ENCODE measurements around the gene PHLPP1.

Gene PHLPP1

DNA sequence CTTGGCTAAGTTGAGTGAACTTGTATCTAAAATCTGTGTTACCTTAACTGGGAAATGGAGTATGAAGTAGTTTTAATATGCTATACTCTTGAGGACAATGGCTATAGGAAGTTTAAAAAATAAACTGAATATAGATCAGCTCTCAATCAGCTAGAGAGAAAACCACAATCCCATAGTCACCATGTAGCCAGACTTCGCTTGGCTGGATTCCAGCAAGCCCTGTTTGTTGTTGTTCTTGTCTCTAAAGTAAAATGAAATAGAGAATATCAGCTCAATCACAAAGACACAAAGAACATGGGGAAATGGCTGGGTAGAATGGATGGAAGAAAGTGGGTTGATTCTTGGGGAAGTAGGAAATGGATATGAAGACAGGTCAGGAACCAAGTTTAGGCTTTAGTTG lies 234.9 kb downstream of the PHLPP1 start:
- Mint-ChIP-seq H3K36me3 (peaks cover 31 to 36% of the 10 kb centered on the region in 2 donors), H3K4me1 (peaks cover 0 to 6% of the 10 kb centered on the region in 2 donors), H3K9me3 (no peaks in the 10 kb centered on the region), H3K27me3 (no peaks in the 10 kb centered on the region), H3K27ac (no peak overlapping the region), H3K4me3 (no peak overlapping the region)
- ATAC-seq (replicated peaks) (no peak), DNase-seq (no peak)

DNA sequence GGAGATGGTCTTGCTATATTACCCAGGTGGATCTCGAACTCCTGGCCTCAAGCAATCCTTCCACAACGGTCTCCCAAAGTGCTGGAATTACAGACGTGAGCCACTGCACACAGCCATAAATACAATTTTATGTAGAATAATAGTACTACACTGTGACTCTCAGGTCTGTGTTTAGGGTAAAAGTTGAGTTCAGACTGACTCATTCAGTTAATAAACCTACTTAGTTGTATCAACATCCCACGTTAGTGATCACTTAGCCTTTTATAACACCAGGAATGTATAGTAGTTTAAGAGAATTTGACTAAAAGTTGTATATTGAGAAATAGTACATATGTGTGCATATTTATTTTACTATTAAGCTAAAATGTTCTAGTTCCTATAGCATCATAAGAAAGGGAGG lies 237.5 kb downstream of the PHLPP1 start:
- DNase-seq (no peak), ATAC-seq (replicated peaks) (no peak)
- Mint-ChIP-seq H3K36me3 (peaks cover 26 to 35% of the 10 kb centered on the region in 2 donors), H3K4me1 (peaks cover 0 to 13% of the 10 kb centered on the region in 2 donors), H3K27me3 (no peaks in the 10 kb centered on the region), H3K27ac (no peak overlapping the region), H3K9me3 (no peaks in the 10 kb centered on the region), H3K4me3 (no peak overlapping the region)

DNA sequence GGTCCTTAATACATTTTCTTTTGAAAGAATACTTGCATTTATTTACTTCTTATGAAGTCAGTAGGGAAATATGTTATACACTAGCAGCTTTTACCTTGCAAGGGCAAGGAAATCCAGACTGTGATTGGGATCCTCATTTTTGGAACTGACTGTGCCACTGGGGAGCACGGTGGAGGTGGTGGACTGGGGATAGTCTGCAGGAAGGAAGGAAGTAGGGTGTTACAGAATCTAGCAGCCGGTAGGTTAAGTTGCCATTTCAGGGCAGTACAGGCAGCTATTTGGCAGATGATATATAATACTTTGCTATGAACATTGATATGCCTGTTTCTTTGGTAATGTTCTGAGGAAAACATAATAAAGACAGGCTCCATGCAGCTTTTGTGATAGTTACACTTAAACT lies 238.3 kb downstream of the PHLPP1 start:
- peaks cover 29 to 38% of the 10 kb centered on the region in 2 donors for H3K36me3 Mint-ChIP-seq
- peaks cover 0 to 16% of the 10 kb centered on the region in 2 donors for H3K4me1 Mint-ChIP-seq
- no peak overlapping the region for H3K27ac Mint-ChIP-seq
- no peak overlapping the region for H3K4me3 Mint-ChIP-seq
- ATAC-seq (replicated peaks) (no peak), DNase-seq (no peak)
- no peaks in the 10 kb centered on the region for H3K27me3 Mint-ChIP-seq
- H3K9me3 Mint-ChIP-seq, result no peaks in the 10 kb centered on the region

DNA sequence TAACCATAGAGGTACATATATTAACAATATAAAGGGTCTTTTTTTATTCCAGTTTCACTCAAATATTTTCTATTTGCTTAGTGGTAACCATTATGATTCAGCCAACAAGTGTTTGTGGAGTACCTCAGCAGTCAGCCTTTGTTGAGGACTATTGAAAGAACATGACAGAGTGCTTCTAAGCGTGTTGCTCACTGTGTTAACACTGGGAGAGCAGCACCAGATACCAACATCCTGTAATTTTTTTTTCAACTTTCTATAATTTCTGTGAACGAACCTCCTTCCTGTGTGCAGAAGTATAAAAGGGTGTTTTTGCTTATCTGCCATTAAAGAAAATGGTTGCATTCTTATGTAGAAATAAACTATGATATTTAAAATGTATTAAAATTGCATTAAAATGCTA lies 239.0 kb downstream of the PHLPP1 start:
- DNase-seq (no peak), ATAC-seq (replicated peaks) (no peak)
- Mint-ChIP-seq H3K4me3 (no peak overlapping the region), H3K4me1 (peaks cover 0 to 16% of the 10 kb centered on the region in 2 donors), H3K27ac (no peak overlapping the region), H3K27me3 (no peaks in the 10 kb centered on the region), H3K9me3 (no peaks in the 10 kb centered on the region), H3K36me3 (peaks cover 32 to 39% of the 10 kb centered on the region in 2 donors)

GRCh38 chr18:62957885-62958472 lies 242.6 kb downstream of the PHLPP1 start:
- Mint-ChIP-seq H3K36me3 (peaks cover 24 to 29% of the 10 kb centered on the region in 2 donors), H3K9me3 (no peaks in the 10 kb centered on the region), H3K27ac (no peak overlapping the region), H3K4me1 (peaks cover 0 to 16% of the 10 kb centered on the region in 2 donors), H3K27me3 (no peaks in the 10 kb centered on the region), H3K4me3 (no peak overlapping the region)
- DNase-seq (peak; percentile 49), ATAC-seq (replicated peaks) (peak; percentile 79 to 84)

DNA sequence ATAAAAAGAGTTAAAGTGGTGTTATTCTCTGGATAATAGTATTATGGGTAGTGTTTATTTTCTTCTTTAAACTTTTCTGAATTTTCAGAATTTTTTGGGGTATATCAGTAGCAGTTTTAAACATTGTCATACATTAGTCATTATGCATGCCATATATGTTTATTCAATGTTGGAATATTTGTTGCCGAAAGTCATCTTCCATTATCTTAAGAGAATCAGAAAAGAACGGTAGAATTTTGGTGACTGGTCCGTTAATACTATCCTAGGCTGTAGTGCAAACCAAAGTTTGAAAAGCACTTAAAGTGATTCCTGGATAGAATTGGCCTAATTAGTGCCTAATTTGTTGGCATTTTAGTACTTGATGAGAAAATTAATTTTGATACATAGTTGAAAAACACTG lies 244.1 kb downstream of the PHLPP1 start:
- ATAC-seq (replicated peaks), result no peak
- no peak for DNase-seq
- H3K9me3 Mint-ChIP-seq, result no peaks in the 10 kb centered on the region
- H3K4me3 Mint-ChIP-seq, result no peak overlapping the region
- peaks cover 0 to 10% of the 10 kb centered on the region in 2 donors for H3K4me1 Mint-ChIP-seq
- H3K36me3 Mint-ChIP-seq, result peaks cover 31 to 32% of the 10 kb centered on the region in 2 donors
- H3K27me3 Mint-ChIP-seq, result no peaks in the 10 kb centered on the region
- H3K27ac Mint-ChIP-seq, result no peak overlapping the region

DNA sequence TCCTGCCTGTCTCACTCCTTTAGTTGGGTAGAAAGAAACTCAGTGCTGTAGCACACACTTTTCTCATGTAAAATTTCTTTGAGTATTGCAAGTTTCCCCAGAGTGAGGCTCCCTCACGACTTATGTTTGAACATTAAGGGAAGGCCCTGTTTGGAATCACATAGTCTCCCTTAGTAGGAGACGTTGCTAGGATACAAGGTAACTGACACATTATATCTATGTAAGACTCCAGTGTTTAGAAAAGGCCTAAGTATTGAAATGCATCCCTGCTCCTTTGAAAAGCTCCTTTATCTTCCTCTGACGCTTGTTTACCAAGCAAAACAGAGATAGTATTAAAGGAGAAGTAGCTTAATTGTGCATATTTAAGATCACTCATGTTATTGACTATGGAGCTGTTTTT lies 248.2 kb downstream of the PHLPP1 start:
- H3K27ac Mint-ChIP-seq, result no peak overlapping the region
- no peaks in the 10 kb centered on the region for H3K4me1 Mint-ChIP-seq
- no peaks in the 10 kb centered on the region for H3K9me3 Mint-ChIP-seq
- peaks cover 20 to 34% of the 10 kb centered on the region in 2 donors for H3K36me3 Mint-ChIP-seq
- ATAC-seq (replicated peaks) (no peak), DNase-seq (no peak)
- H3K27me3 Mint-ChIP-seq, result no peaks in the 10 kb centered on the region
- H3K4me3 Mint-ChIP-seq, result no peak overlapping the region

DNA sequence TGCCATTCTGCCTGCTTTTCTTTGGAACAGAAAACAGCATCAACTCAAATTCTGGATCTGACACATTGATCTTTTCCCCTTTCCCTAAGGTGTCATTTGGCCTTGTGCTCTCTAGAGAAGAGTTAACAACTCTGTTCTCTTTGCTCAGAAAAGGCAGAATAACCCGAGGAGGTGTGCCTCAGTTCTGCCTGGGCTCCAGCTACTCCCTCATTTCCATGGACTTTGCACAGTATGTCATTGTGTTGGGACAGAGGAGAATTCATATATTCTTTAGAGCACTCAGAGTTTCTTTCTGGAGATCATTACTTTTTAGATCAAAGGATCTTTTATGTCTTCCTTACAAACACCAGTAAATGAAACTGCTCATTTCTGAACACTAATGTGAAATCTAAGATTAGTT lies 249.1 kb downstream of the PHLPP1 start:
- Mint-ChIP-seq H3K36me3 (peaks cover 23 to 38% of the 10 kb centered on the region in 2 donors), H3K4me3 (no peak overlapping the region), H3K4me1 (no peaks in the 10 kb centered on the region), H3K9me3 (no peaks in the 10 kb centered on the region), H3K27ac (no peak overlapping the region), H3K27me3 (no peaks in the 10 kb centered on the region)
- ATAC-seq (replicated peaks) (no peak), DNase-seq (no peak)

GRCh38 chr18:62967089-62967488 lies 251.7 kb downstream of the PHLPP1 start:
- Mint-ChIP-seq H3K27me3 (no peaks in the 10 kb centered on the region), H3K36me3 (peaks cover 36 to 57% of the 10 kb centered on the region in 2 donors), H3K27ac (no peak overlapping the region), H3K9me3 (no peaks in the 10 kb centered on the region), H3K4me3 (no peak overlapping the region), H3K4me1 (no peaks in the 10 kb centered on the region)
- ATAC-seq (replicated peaks), result no peak
- no peak for DNase-seq

DNA sequence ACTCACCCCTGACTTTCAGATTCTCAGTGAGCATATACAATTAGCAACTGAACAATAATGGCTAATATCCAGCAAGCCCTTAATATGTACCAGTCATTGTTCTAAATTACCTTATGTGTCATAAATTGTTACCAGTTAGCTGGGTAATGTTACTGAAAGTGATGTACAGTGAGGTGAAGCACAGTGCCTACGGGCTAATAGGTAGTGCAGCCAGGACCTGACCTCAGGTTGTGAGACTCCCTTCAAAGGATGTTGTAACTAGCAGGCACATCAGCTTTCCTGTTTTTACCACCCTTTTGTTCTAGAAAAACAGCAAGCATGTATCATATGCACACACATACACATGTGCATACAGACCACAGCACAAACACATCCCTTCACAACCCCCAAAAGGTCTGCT lies 258.3 kb downstream of the PHLPP1 start:
- Mint-ChIP-seq H3K9me3 (no peaks in the 10 kb centered on the region), H3K4me1 (no peaks in the 10 kb centered on the region), H3K36me3 (peaks cover 39 to 60% of the 10 kb centered on the region in 2 donors), H3K4me3 (no peak overlapping the region), H3K27ac (no peak overlapping the region), H3K27me3 (no peaks in the 10 kb centered on the region)
- ATAC-seq (replicated peaks) (no peak), DNase-seq (no peak)

DNA sequence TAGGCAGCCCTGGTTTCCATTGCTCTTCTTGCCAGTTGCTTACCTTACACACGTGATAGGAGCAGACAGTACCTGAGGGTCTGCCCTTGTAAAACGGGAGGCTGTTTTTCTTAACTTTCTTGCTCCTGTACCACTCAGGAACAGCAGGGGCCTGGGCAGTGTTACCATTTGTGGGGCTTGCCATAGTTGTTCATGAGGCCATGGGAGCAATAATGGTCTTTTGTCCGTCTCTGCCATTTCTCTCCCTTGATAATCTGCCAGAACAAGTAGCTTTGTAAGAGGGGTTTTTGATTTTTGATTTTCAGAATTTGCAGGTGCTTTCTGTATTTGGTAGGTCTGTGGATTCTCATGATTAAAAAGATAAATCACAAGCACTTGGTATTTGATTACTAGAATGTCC lies 259.0 kb downstream of the PHLPP1 start:
- no peaks in the 10 kb centered on the region for H3K9me3 Mint-ChIP-seq
- no peak for ATAC-seq (replicated peaks)
- H3K27ac Mint-ChIP-seq, result no peak overlapping the region
- no peaks in the 10 kb centered on the region for H3K27me3 Mint-ChIP-seq
- DNase-seq, result no peak
- H3K4me1 Mint-ChIP-seq, result no peaks in the 10 kb centered on the region
- no peak overlapping the region for H3K4me3 Mint-ChIP-seq
- H3K36me3 Mint-ChIP-seq, result peaks cover 42 to 60% of the 10 kb centered on the region in 2 donors

DNA sequence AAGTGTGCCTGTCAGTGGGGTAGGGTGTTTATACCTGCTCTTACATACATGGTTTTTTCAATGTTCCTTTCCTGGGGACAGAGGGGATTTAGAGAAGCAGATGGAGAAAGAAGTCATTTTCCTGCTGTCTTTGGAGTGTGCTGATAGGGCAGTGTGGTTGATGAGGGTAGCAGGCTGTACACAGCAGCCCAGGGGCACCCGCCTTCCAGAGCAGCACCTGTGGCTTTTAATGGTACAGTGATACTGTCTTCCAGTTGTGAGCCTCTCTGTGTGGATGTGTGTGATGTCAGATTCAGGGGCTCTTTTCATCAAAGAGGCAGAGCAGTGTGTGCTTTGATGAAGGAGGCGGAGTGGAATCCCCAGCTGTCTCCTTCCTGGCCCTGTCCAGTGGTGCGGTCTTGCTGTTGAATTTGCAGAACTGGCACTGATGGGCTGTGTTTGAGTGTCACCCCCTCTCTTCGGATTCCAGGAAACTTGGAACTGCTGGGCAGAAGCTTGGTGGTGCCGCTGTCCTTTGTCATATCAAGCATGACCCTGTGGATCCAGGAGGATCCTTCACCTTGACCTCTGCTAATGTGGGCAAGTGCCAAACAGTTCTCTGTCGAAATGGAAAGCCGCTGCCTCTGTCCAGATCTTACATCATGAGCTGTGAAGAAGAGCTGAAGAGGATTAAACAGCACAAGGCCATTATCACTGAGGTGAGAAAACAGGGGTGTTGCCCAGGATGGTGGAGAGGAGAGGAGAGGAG lies 259.8 kb downstream of the PHLPP1 start:
- peaks cover 42 to 60% of the 10 kb centered on the region in 2 donors for H3K36me3 Mint-ChIP-seq
- no peaks in the 10 kb centered on the region for H3K27me3 Mint-ChIP-seq

GRCh38 chr18:62975785-62976184 lies 260.4 kb downstream of the PHLPP1 start:
- H3K36me3 Mint-ChIP-seq, result peaks cover 43 to 59% of the 10 kb centered on the region in 2 donors
- no peak overlapping the region for H3K27ac Mint-ChIP-seq
- no peaks in the 10 kb centered on the region for H3K9me3 Mint-ChIP-seq
- DNase-seq (no peak), ATAC-seq (replicated peaks) (no peak)
- H3K4me1 Mint-ChIP-seq, result no peaks in the 10 kb centered on the region
- no peak overlapping the region for H3K4me3 Mint-ChIP-seq
- no peaks in the 10 kb centered on the region for H3K27me3 Mint-ChIP-seq

More for the DNA sequence above, 259.8 kb downstream of the PHLPP1 start:
- ATAC-seq (replicated peaks) (no peak), DNase-seq (no peak)
- Mint-ChIP-seq H3K4me3 (no peak overlapping the region), H3K27ac (no peak overlapping the region), H3K9me3 (no peaks in the 10 kb centered on the region), H3K4me1 (no peaks in the 10 kb centered on the region)

GRCh38 chr18:62976227-62976626 lies 260.9 kb downstream of the PHLPP1 start:
- ATAC-seq (replicated peaks), result no peak
- Mint-ChIP-seq H3K4me3 (no peak overlapping the region), H3K27ac (no peak overlapping the region), H3K27me3 (no peaks in the 10 kb centered on the region), H3K9me3 (no peaks in the 10 kb centered on the region), H3K4me1 (no peaks in the 10 kb centered on the region), H3K36me3 (peaks cover 39 to 55% of the 10 kb centered on the region in 2 donors)
- no peak for DNase-seq

GRCh38 chr18:62977512-62977911 lies 262.2 kb downstream of the PHLPP1 start:
- Mint-ChIP-seq H3K27ac (no peak overlapping the region), H3K9me3 (no peaks in the 10 kb centered on the region)

More at GRCh38 chr18:62977512-62977911, 262.2 kb downstream of the PHLPP1 start:
- peaks cover 2 to 7% of the 10 kb centered on the region in 2 donors for H3K4me1 Mint-ChIP-seq
- no peaks in the 10 kb centered on the region for H3K27me3 Mint-ChIP-seq
- ATAC-seq (replicated peaks) (peak in 1 of 2 donors; percentile 24), DNase-seq (no peak)
- peaks cover 27 to 44% of the 10 kb centered on the region in 2 donors for H3K36me3 Mint-ChIP-seq
- no peak overlapping the region for H3K4me3 Mint-ChIP-seq
